HEK293 (cell line): Measurements from ENCODE around the gene KCNK7.

Experiments used
- CTCF ChIA-PET: fragments of 350-600 bp; formaldehyde crosslinking; extraction: SDS; loops from one replicate; lab custom pipeline; 2021; ENCODE audit warnings: antibody characterized with exemption; lab: Yijun Ruan, JAX
- POLR2A ChIA-PET: fragments of 300-600 bp; formaldehyde crosslinking; extraction: SDS; loops from one replicate; lab custom pipeline; 2020; ENCODE audit warnings: antibody characterized with exemption, inconsistent platforms; lab: Yijun Ruan, JAX
- H3K27ac ChIP-seq: fragments of 200-500 bp; sonication (Bioruptor generic); 2 replicates; pipeline ENCODE4 v1.5.1; 2014; ENCODE audit warnings: low read depth, low read length, control low read depth, inconsistent platforms; ENCODE audit errors: extremely low read depth
- H3K36me3 ChIP-seq, 2 experiments: fragments of 200-500 bp in 1 of 2; sonication (Bioruptor generic) in 1 of 2; 1 replicate in 1 of 2; 2 replicates in 1 of 2; pipeline ENCODE4 v1.5.1; 2014 to 2017; ENCODE audit warnings: inconsistent platforms in 2 of 2, low read length in 2 of 2; ENCODE audit not compliant: control insufficient read depth in 2 of 2, insufficient read depth in 1 of 2
- H3K4me1 ChIP-seq: fragments of 200-500 bp; sonication (Bioruptor generic); 2 replicates; pipeline ENCODE4 v1.5.1; 2014; ENCODE audit warnings: mild to moderate bottlenecking, low read length, inconsistent platforms; ENCODE audit not compliant: control insufficient read depth, insufficient read depth
- H3K4me3 ChIP-seq: 2 replicates; pipeline ENCODE4 v1.5.1; 2011; ENCODE audit warnings: low read depth, mild to moderate bottlenecking, control low read depth, low read length, moderate library complexity
- H3K9me3 ChIP-seq: fragments of 200-500 bp; sonication (Bioruptor generic); 2 replicates; pipeline ENCODE4 v1.5.1; 2014; ENCODE audit warnings: low read depth, low read length, inconsistent platforms; ENCODE audit not compliant: control insufficient read depth, insufficient read depth
- OSR2 ChIP-seq: fragments of 450-650 bp; formaldehyde crosslinking; IDR thresholded peaks from 2 replicates; pipeline ENCODE4 v1.5.1; 2016; ENCODE audit warnings: missing biosample characterization, missing genetic modification characterization
- PRDM1 ChIP-seq: fragments of 450-650 bp; formaldehyde crosslinking; IDR thresholded peaks from 2 replicates; pipeline ENCODE4; 2016; ENCODE audit warnings: missing biosample characterization, missing genetic modification characterization
- ZBTB20 ChIP-seq: fragments of 450-650 bp; formaldehyde crosslinking; IDR thresholded peaks from 2 replicates; pipeline ENCODE4 v1.5.1; 2016; ENCODE audit warnings: missing biosample characterization, missing genetic modification characterization
- ZBTB21 ChIP-seq: fragments of 450-650 bp; formaldehyde crosslinking; IDR thresholded peaks from 2 replicates; pipeline ENCODE4 v1.5.1; 2017; ENCODE audit warnings: missing biosample characterization, missing genetic modification characterization
- ZNF157 ChIP-seq: fragments of 450-650 bp; formaldehyde crosslinking; IDR thresholded peaks from 2 replicates; pipeline ENCODE4 v1.5.1; 2016; ENCODE audit warnings: missing biosample characterization, missing genetic modification characterization
- ZNF221 ChIP-seq: fragments of 450-650 bp; formaldehyde crosslinking; IDR thresholded peaks from 2 replicates; pipeline ENCODE4 v1.5.1; 2017; ENCODE audit warnings: missing biosample characterization, missing genetic modification characterization, borderline replicate concordance
- ZNF223 ChIP-seq: fragments of 450-650 bp; formaldehyde crosslinking; IDR thresholded peaks from 2 replicates; pipeline ENCODE4 v1.5.1; 2016; ENCODE audit warnings: missing biosample characterization, missing genetic modification characterization
- ZNF239 ChIP-seq: fragments of 450-650 bp; formaldehyde crosslinking; IDR thresholded peaks from 2 replicates; pipeline ENCODE4 v1.5.1; 2016; ENCODE audit warnings: missing biosample characterization, missing genetic modification characterization
- ZNF248 ChIP-seq: fragments of 450-650 bp; formaldehyde crosslinking; IDR thresholded peaks from 2 replicates; pipeline ENCODE4 v1.5.1; 2017; ENCODE audit warnings: missing biosample characterization, missing genetic modification characterization
- ZNF521 ChIP-seq: fragments of 450-650 bp; formaldehyde crosslinking; IDR thresholded peaks from 2 replicates; pipeline ENCODE4 v1.5.1; 2017; ENCODE audit warnings: missing biosample characterization, mild to moderate bottlenecking, missing genetic modification characterization
- ZNF548 ChIP-seq: fragments of 450-650 bp; formaldehyde crosslinking; IDR thresholded peaks from 2 replicates; pipeline ENCODE4 v1.5.1; 2016; ENCODE audit warnings: missing biosample characterization, missing genetic modification characterization
- ZNF555 ChIP-seq: fragments of 450-650 bp; formaldehyde crosslinking; conservative IDR thresholded peaks from 2 replicates; pipeline ENCODE4 v1.5.1; 2017; ENCODE audit warnings: missing biosample characterization, mild to moderate bottlenecking, missing genetic modification characterization, inconsistent platforms
- ZNF561 ChIP-seq: fragments of 450-650 bp; IDR thresholded peaks from 2 replicates; pipeline ENCODE4 v1.5.1; 2018; ENCODE audit warnings: missing biosample characterization, missing genetic modification characterization, borderline replicate concordance
- ZNF596 ChIP-seq: fragments of 450-650 bp; IDR thresholded peaks from 2 replicates; pipeline ENCODE4 v1.5.0; 2018; ENCODE audit warnings: missing biosample characterization, mild to moderate bottlenecking, missing genetic modification characterization, moderate library complexity
- ZNF600 ChIP-seq: fragments of 450-650 bp; formaldehyde crosslinking; IDR thresholded peaks from 2 replicates; pipeline ENCODE4 v1.5.1; 2016; ENCODE audit warnings: missing biosample characterization, missing genetic modification characterization
- ZNF658 ChIP-seq: fragments of 450-650 bp; formaldehyde crosslinking; IDR thresholded peaks from 2 replicates; pipeline ENCODE4; 2016; ENCODE audit warnings: missing biosample characterization, missing genetic modification characterization
- ZNF670 ChIP-seq: fragments of 450-650 bp; formaldehyde crosslinking; IDR thresholded peaks from 2 replicates; pipeline ENCODE4 v1.5.1; 2016; ENCODE audit warnings: missing biosample characterization, missing genetic modification characterization, low read depth
- ZNF701 ChIP-seq: fragments of 450-650 bp; formaldehyde crosslinking; IDR thresholded peaks from 2 replicates; pipeline ENCODE4 v1.5.1; 2016; ENCODE audit warnings: missing biosample characterization, missing genetic modification characterization
- ZNF837 ChIP-seq: fragments of 450-650 bp; formaldehyde crosslinking; IDR thresholded peaks from 2 replicates; pipeline ENCODE4 v1.5.1; 2016; ENCODE audit warnings: missing biosample characterization, missing genetic modification characterization
- ZSCAN23 ChIP-seq: fragments of 450-650 bp; formaldehyde crosslinking; IDR thresholded peaks from 2 replicates; pipeline ENCODE4 v1.5.1; 2016; ENCODE audit warnings: missing biosample characterization, missing genetic modification characterization
- TF ChIP-seq, protein P1 (sequence below): fragments of 450-650 bp; formaldehyde crosslinking; conservative IDR thresholded peaks from 2 replicates; pipeline ENCODE4 v1.5.1; 2016; ENCODE audit warnings: low read depth, missing biosample characterization, missing genetic modification characterization
- TF ChIP-seq, protein P2 (sequence below): fragments of 450-650 bp; formaldehyde crosslinking; IDR thresholded peaks from 2 replicates; pipeline ENCODE4; 2016; ENCODE audit warnings: missing biosample characterization, missing genetic modification characterization
- TF ChIP-seq, protein P3 (sequence below): fragments of 450-650 bp; formaldehyde crosslinking; IDR thresholded peaks from 2 replicates; pipeline ENCODE4 v1.5.1; 2016; ENCODE audit warnings: missing biosample characterization, missing genetic modification characterization

The KCNK7 gene

DNA sequence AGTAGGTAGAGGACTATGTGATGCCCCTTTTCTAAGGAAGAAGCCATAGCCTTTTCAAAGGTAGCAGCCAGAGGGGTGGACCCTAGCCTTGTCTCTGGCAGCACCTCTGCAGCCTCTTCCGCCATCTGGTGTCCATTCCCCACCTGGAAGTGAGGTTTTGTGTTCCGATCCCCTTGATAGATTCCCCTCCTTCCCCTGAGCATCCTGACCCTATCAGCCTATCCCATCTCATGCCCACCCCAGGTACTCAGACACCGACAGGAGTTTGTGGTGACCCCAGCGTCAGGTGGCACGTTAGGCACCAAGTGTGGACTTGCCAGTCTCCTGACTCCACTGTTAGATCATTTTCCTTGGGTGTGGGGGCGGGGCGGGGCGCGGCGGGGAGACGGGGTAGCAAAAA lies 23.7 kb downstream of the KCNK7 start (continued):
- TF ChIP-seq ZNF248 (tag by site-specific recombination): no peak
- TF ChIP-seq ZNF223 (tag by site-specific recombination): no peak
- TF ChIP-seq, protein P1, sequence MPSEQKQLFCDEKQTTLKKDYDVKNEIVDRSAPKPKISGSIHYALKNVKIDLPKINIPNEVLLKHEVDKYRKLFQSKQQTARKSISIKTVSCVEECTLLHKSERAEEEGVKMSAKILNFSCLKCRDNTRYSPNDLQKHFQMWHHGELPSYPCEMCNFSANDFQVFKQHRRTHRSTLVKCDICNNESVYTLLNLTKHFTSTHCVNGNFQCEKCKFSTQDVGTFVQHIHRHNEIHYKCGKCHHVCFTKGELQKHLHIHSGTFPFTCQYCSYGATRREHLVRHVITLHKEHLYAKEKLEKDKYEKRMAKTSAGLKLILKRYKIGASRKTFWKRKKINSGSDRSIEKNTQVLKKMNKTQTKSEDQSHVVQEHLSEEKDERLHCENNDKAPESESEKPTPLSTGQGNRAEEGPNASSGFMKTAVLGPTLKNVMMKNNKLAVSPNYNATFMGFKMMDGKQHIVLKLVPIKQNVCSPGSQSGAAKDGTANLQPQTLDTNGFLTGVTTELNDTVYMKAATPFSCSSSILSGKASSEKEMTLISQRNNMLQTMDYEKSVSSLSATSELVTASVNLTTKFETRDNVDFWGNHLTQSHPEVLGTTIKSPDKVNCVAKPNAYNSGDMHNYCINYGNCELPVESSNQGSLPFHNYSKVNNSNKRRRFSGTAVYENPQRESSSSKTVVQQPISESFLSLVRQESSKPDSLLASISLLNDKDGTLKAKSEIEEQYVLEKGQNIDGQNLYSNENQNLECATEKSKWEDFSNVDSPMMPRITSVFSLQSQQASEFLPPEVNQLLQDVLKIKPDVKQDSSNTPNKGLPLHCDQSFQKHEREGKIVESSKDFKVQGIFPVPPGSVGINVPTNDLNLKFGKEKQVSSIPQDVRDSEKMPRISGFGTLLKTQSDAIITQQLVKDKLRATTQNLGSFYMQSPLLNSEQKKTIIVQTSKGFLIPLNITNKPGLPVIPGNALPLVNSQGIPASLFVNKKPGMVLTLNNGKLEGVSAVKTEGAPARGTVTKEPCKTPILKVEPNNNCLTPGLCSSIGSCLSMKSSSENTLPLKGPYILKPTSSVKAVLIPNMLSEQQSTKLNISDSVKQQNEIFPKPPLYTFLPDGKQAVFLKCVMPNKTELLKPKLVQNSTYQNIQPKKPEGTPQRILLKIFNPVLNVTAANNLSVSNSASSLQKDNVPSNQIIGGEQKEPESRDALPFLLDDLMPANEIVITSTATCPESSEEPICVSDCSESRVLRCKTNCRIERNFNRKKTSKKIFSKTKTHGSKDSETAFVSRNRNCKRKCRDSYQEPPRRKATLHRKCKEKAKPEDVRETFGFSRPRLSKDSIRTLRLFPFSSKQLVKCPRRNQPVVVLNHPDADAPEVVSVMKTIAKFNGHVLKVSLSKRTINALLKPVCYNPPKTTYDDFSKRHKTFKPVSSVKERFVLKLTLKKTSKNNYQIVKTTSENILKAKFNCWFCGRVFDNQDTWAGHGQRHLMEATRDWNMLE (tag by site-specific recombination): no peak
- TF ChIP-seq, all 188 proteins: peak for 12

DNA sequence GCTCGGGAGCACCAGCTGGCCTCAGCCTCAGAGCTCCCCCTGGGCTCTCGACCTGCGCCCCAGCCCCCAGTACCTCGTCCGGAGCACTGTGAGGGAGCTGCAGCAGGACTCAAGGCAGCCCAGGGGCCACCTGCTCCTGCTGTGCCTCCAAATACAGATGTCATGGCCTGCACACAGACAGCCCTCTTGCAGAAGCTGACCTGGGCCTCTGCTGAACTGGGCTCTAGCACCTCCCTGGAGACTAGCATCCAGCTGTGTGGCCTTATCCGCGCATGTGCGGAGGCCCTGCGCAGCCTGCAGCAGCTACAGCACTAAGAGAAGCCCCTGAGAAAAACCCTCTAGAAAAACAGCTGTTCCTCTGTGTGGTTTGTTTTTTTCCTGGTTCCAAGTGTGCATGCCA lies 24.2 kb downstream of the KCNK7 start:
- Histone ChIP-seq H3K4me1 (peaks cover 16% of the 10 kb centered on the region; the same call in 1 of the 2 replicates), H3K9me3 (no peaks in the 10 kb centered on the region), H3K36me3 (peaks cover 0 to 23% of the 10 kb centered on the region in 2 experiments; a peak in 1 of 3 replicates), H3K27ac (no peak overlapping the region; the same call in 1 of the 2 replicates), H3K4me3 (peak overlapping the region; percentile 74)
- CTCF ChIA-PET: interaction anchor here (0.6 to 5.6 kb wide), 21 partner anchors 11 to 319 kb away, joined by 3 to 133 read pairs (median 5); partner anchors contain the start of genes KAT5 and LTBP3
- no peak for TF ChIP-seq ZBTB20 (tag by site-specific recombination)
- TF ChIP-seq, protein P2, sequence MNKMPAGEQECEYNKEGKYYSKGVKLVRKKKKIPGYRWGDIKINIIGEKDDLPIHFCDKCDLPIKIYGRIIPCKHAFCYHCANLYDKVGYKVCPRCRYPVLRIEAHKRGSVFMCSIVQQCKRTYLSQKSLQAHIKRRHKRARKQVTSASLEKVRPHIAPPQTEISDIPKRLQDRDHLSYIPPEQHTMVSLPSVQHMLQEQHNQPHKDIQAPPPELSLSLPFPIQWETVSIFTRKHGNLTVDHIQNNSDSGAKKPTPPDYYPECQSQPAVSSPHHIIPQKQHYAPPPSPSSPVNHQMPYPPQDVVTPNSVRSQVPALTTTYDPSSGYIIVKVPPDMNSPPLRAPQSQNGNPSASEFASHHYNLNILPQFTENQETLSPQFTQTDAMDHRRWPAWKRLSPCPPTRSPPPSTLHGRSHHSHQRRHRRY: no peak
- TF ChIP-seq ZNF670 (tag by site-specific recombination): no peak
- TF ChIP-seq, protein P3, sequence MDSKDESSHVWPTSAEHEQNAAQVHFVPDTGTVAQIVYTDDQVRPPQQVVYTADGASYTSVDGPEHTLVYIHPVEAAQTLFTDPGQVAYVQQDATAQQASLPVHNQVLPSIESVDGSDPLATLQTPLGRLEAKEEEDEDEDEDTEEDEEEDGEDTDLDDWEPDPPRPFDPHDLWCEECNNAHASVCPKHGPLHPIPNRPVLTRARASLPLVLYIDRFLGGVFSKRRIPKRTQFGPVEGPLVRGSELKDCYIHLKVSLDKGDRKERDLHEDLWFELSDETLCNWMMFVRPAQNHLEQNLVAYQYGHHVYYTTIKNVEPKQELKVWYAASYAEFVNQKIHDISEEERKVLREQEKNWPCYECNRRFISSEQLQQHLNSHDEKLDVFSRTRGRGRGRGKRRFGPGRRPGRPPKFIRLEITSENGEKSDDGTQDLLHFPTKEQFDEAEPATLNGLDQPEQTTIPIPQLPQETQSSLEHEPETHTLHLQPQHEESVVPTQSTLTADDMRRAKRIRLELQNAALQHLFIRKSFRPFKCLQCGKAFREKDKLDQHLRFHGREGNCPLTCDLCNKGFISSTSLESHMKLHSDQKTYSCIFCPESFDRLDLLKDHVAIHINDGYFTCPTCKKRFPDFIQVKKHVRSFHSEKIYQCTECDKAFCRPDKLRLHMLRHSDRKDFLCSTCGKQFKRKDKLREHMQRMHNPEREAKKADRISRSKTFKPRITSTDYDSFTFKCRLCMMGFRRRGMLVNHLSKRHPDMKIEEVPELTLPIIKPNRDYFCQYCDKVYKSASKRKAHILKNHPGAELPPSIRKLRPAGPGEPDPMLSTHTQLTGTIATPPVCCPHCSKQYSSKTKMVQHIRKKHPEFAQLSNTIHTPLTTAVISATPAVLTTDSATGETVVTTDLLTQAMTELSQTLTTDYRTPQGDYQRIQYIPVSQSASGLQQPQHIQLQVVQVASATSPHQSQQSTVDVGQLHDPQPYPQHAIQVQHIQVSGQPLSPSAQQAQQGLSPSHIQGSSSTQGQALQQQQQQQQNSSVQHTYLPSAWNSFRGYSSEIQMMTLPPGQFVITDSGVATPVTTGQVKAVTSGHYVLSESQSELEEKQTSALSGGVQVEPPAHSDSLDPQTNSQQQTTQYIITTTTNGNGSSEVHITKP (tag by site-specific recombination): no peak
- TF ChIP-seq ZNF221 (tag by site-specific recombination): no peak
- no peak for TF ChIP-seq ZBTB21
- TF ChIP-seq ZNF561 (tag by site-specific recombination): no peak
- TF ChIP-seq ZNF555 (tag by site-specific recombination): no peak
- no peak for TF ChIP-seq ZNF658
- TF ChIP-seq ZSCAN23 (tag by site-specific recombination): no peak
- no peak for TF ChIP-seq ZNF239 (tag by site-specific recombination)
- TF ChIP-seq OSR2 (tag by site-specific recombination): no peak
- TF ChIP-seq ZNF521 (tag by site-specific recombination): no peak
- TF ChIP-seq ZNF596 (tag by site-specific recombination): no peak
- TF ChIP-seq ZNF600 (tag by site-specific recombination): no peak
- no peak for TF ChIP-seq PRDM1
- no peak for TF ChIP-seq ZNF701 (tag by site-specific recombination)
- TF ChIP-seq ZNF837 (tag by site-specific recombination): no peak
- TF ChIP-seq ZNF157: no peak
- TF ChIP-seq ZNF548 (tag by site-specific recombination): no peak
- POLR2A ChIA-PET: interaction anchor here (1.0 to 4.2 kb wide), 11 partner anchors 11 to 149 kb away, joined by 3 to 39 read pairs (median 10); partner anchors contain the start of genes KCNK7, LTBP3, MAP3K11 and NEAT1
